Psoas muscle (tissue), 8 donors: Measurements from ENCODE around the gene RAB3IL1. TPM values are rescaled to one million over a fixed set of nuclear protein-coding genes. Genes with fewer than 3 reads are reported as not detected.

Experiments used
- ATAC-seq, 4 donors: fragments of 200-7000 bp; cut with Tn5 transposase; one replicate each; pipeline ENCODE4 v1.9.1; 2020; ENCODE audit warnings: moderate library complexity in 3 of 4, mild to moderate bottlenecking in 2 of 4
- DNase-seq, 2 donors: peaks; one replicate each; pipeline ENCODE4 v3.0.0-alpha.2; 2020
- H3K27ac ChIP-seq: fragments of 200-600 bp; one replicate; pipeline ENCODE4 v1.8.0; 2022
- H3K27me3 ChIP-seq, 3 donors: fragments of 200-600 bp in 1 of 3; one replicate each; pipeline versions ENCODE4 v1.6.1 to v1.8.0; 2013 to 2022; ENCODE audit warnings: low read length in 2 of 3, mild to moderate bottlenecking in 2 of 3, moderate library complexity in 1 of 3; ENCODE audit not compliant: insufficient read depth in 3 of 3
- H3K36me3 ChIP-seq, 2 donors: fragments of 200-600 bp in 1 of 2; one replicate each; pipeline versions ENCODE4 v1.6.1 to v1.8.0; 2013 to 2022; ENCODE audit warnings: low read depth in 1 of 2, mild to moderate bottlenecking in 1 of 2, moderate library complexity in 1 of 2; ENCODE audit not compliant: insufficient read depth in 1 of 2
- H3K4me1 ChIP-seq: fragments of 200-600 bp; one replicate; pipeline ENCODE4 v1.8.0; 2022
- H3K4me3 ChIP-seq: fragments of 200-600 bp; one replicate; pipeline ENCODE4 v1.8.0; 2022; ENCODE audit warnings: mild to moderate bottlenecking
- H3K9me3 ChIP-seq: fragments of 200-600 bp; one replicate; pipeline ENCODE4 v1.8.0; 2022
- WGBS, 3 donors: extraction: QIAGEN DNeasy Blood & Tissue Kit; methylation state at CpG; one replicate each; pipeline versions ENCODE4 v1.1.6 to v1.1.7; 2013; 5-methylcytosine and 5-hydroxymethylcytosine counted together
- intact Hi-C, 2 donors: fragments of 100-400 bp; cut with DNase I; formaldehyde crosslinking; loops; one replicate each; pipeline versions ENCODE4 v1.11.0 to v1.14.2; 2022
- polyA plus RNA-seq, 3 donors: library from polyadenylated mRNA; stranded (reverse); fragments of 200-250 nt; gene quantifications; one replicate each; pipeline ENCODE4 v1.2.3, GENCODE V29; 2013
- total RNA-seq, 4 donors: library from RNA; stranded (reverse); fragmentation: NEBNext Ultra II Directional in 2 of 4; extraction: Animal tissue kit (Norgen Biotek cat#: 25700) in 2 of 4; gene quantifications; one replicate each; pipeline versions ENCODE4 v1.2.1 to v1.2.4, GENCODE V29; 2021 to 2023
- TF ChIP-seq, protein P1 (sequence below): fragments of 200-600 bp; IDR thresholded peaks from one replicate; pipeline ENCODE4 v1.8.0; 2022; ENCODE audit warnings: antibody characterized with exemption
- donor health status: healthy with polysubstance abuse.
- donor health status: DM: no; HTN: no; CAD: no; lungs with moderate emphysema.
- donor health status: Bipolar disorder and iron deficiency.
- donor health status: healthy.
- donor health status: DM: yes; HTN: yes; CAD: no.
- donor health status: DM: no; HTN: no; CAD: no.
- donor health status: DM: no; HTN: no; CAD: no.
- donor health status: DM: yes; HTN: yes; CAD: no.

RAB3IL1 gene
- total and polyA plus RNA-seq, 7 donors = 1.7 to 5.9 (median 4.9) TPM

- Histone ChIP-seq H3K27ac (no peak overlapping the region), H3K4me3 (no peak overlapping the region), H3K36me3 (peaks cover 0 to 17% of the 10 kb centered on the region in 2 donors), H3K4me1 (no peaks in the 10 kb centered on the region), H3K27me3 (no peaks in the 10 kb centered on the region), H3K9me3 (no peaks in the 10 kb centered on the region)
- intact Hi-C loops = loop anchor here (1.0 to 5.0 kb wide), 7 partner anchors 48 to 210 kb away; partner anchors contain the start of genes FEN1 (in 1 of the 2) and TMEM258 (in 1 of the 2)
- ATAC-seq (peak; percentile 86 to 93 (median 90)), DNase-seq (peak; percentile 83 to 93)
- WGBS, 3 donors = 33 to 40% (median 39%) methylated on average over 27 of the region's 27 CpGs
- TF ChIP-seq, protein P1, sequence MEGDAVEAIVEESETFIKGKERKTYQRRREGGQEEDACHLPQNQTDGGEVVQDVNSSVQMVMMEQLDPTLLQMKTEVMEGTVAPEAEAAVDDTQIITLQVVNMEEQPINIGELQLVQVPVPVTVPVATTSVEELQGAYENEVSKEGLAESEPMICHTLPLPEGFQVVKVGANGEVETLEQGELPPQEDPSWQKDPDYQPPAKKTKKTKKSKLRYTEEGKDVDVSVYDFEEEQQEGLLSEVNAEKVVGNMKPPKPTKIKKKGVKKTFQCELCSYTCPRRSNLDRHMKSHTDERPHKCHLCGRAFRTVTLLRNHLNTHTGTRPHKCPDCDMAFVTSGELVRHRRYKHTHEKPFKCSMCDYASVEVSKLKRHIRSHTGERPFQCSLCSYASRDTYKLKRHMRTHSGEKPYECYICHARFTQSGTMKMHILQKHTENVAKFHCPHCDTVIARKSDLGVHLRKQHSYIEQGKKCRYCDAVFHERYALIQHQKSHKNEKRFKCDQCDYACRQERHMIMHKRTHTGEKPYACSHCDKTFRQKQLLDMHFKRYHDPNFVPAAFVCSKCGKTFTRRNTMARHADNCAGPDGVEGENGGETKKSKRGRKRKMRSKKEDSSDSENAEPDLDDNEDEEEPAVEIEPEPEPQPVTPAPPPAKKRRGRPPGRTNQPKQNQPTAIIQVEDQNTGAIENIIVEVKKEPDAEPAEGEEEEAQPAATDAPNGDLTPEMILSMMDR = peak; percentile 100
Measured at GRCh38 chr11:61899146-61899841, 18.1 kb downstream of the RAB3IL1 start.

DNA sequence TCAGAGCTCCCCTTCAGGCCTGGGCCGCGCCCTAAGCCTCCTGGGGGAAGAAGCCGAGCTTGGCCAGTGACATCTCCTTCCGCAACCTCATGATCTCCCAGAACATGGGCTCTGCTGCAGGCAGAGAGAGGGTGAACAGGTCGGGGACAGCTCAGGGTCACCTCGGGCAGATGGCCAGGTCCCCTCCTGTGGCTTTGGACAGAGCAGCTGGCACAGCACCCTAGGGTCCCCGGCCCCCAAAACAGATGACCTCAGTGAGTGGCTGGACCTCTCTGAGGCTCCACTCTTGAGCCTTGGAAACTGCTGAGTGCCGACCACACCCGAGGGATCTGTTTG is 19.2 kb downstream of the RAB3IL1 start:
- peaks cover 0 to 13% of the 10 kb centered on the region in 2 donors for H3K36me3 ChIP-seq
- TF ChIP-seq, protein P1 = no peak
- H3K27ac ChIP-seq = no peak overlapping the region
- DNase-seq = no peak
- H3K4me1 ChIP-seq = no peaks in the 10 kb centered on the region
- no peaks in the 10 kb centered on the region for H3K27me3 ChIP-seq
- H3K4me3 ChIP-seq = no peak overlapping the region
- no peaks in the 10 kb centered on the region for H3K9me3 ChIP-seq
- 77 to 83% (median 81%) methylated on average over 9 of the region's 9 CpGs for WGBS, 3 donors
- intact Hi-C loops = loop anchor here (2.0 to 5.0 kb wide), 5 partner anchors 49 to 211 kb away; partner anchors contain the start of genes FEN1 (in 1 of the 2) and TMEM258 (in 1 of the 2)
- ATAC-seq = peak in 1 of 4 donors; percentile 7

GRCh38 chr11:61897387-61898246 is 19.7 kb downstream of the RAB3IL1 start:
- Histone ChIP-seq H3K4me3 (no peak overlapping the region), H3K27me3 (no peaks in the 10 kb centered on the region), H3K27ac (no peak overlapping the region), H3K36me3 (peaks cover 0 to 13% of the 10 kb centered on the region in 2 donors), H3K4me1 (no peaks in the 10 kb centered on the region), H3K9me3 (no peaks in the 10 kb centered on the region)
- TF ChIP-seq, protein P1 = peak; percentile 81
- 70 to 87% (median 71%) methylated on average over 17 of the region's 17 CpGs for WGBS, 3 donors
- intact Hi-C loops = loop anchor here (2.0 to 5.0 kb wide), 5 partner anchors 49 to 211 kb away; partner anchors contain the start of genes FEN1 (in 1 of the 2) and TMEM258 (in 1 of the 2)
- ATAC-seq = peak; percentile 63 to 88 (median 70)
- peak; percentile 79 to 86 for DNase-seq

GRCh38 chr11:61896665-61897386 is 20.5 kb downstream of the RAB3IL1 start:
- H3K27ac ChIP-seq = no peak overlapping the region
- H3K4me3 ChIP-seq = no peak overlapping the region
- no peaks in the 10 kb centered on the region for H3K9me3 ChIP-seq
- ATAC-seq = no peak
- no peak for DNase-seq
- H3K4me1 ChIP-seq = no peaks in the 10 kb centered on the region
- 75 to 89% (median 76%) methylated on average over 13 to 15 of the region's 15 CpGs for WGBS, 3 donors
- H3K36me3 ChIP-seq = peaks cover 0 to 7% of the 10 kb centered on the region in 2 donors
- intact Hi-C loops = loop anchor here (5.0 kb wide), 2 partner anchors 105 to 210 kb away; partner anchors contain the start of genes FEN1 (in 1 of the 2) and TMEM258 (in 1 of the 2)
- TF ChIP-seq, protein P1 = no peak
- no peaks in the 10 kb centered on the region for H3K27me3 ChIP-seq
